Measurements from ENCODE around the gene GNA12.

GNA12 gene

GRCh38 chr7:2814946-2815874, 28.9 kb downstream of the GNA12 start:
- DNase-seq (ENCODE audit: low spot score) = no peak

- DNase-seq (ENCODE audit: low spot score) = no peak
Measured at GRCh38 chr7:2814186-2814945, 29.7 kb downstream of the GNA12 start.

GRCh38 chr7:2813350-2814185, 30.5 kb downstream of the GNA12 start:
- DNase-seq (ENCODE audit: low spot score) = no peak

- no peak for DNase-seq (ENCODE audit: low spot score)
Measured at GRCh38 chr7:2812831-2813230, 31.3 kb downstream of the GNA12 start.

- DNase-seq (ENCODE audit: low spot score) = no peak
Measured at GRCh38 chr7:2812114-2812487, 32.0 kb downstream of the GNA12 start.

GRCh38 chr7:2811476-2812113, 32.5 kb downstream of the GNA12 start:
- no peak for DNase-seq (ENCODE audit: low spot score)

GRCh38 chr7:2810682-2811415, 33.3 kb downstream of the GNA12 start:
- no peak for DNase-seq (ENCODE audit: low spot score)

GRCh38 chr7:2809903-2810625, 34.0 kb downstream of the GNA12 start:
- DNase-seq (ENCODE audit: low spot score) = no peak

- DNase-seq (ENCODE audit: low spot score) = no peak
Measured at GRCh38 chr7:2808891-2809665, 35.0 kb downstream of the GNA12 start.

- DNase-seq (ENCODE audit: low spot score) = no peak
Measured at GRCh38 chr7:2807845-2808772, 36.0 kb downstream of the GNA12 start.

- no peak for DNase-seq (ENCODE audit: low spot score)
Measured at GRCh38 chr7:2807460-2807844, 36.7 kb downstream of the GNA12 start.

GRCh38 chr7:2806571-2806970, 37.5 kb downstream of the GNA12 start:
- DNase-seq (ENCODE audit: low spot score) = no peak

- DNase-seq (ENCODE audit: low spot score) = no peak
Measured at GRCh38 chr7:2805213-2805944, 38.7 kb downstream of the GNA12 start.

GRCh38 chr7:2804227-2804763, 39.8 kb downstream of the GNA12 start:
- no peak for DNase-seq (ENCODE audit: low spot score)

- DNase-seq (ENCODE audit: low spot score) = no peak
Measured at GRCh38 chr7:2803755-2804154, 40.4 kb downstream of the GNA12 start.

GRCh38 chr7:2803342-2803692, 40.8 kb downstream of the GNA12 start:
- DNase-seq (ENCODE audit: low spot score) = no peak

- no peak for DNase-seq (ENCODE audit: low spot score)
Measured at GRCh38 chr7:2802504-2803341, 41.4 kb downstream of the GNA12 start.

Measured in Ammon's horn (tissue), 1 donor.